ENCODE data around the gene VSNL1.

The VSNL1 gene

DNA sequence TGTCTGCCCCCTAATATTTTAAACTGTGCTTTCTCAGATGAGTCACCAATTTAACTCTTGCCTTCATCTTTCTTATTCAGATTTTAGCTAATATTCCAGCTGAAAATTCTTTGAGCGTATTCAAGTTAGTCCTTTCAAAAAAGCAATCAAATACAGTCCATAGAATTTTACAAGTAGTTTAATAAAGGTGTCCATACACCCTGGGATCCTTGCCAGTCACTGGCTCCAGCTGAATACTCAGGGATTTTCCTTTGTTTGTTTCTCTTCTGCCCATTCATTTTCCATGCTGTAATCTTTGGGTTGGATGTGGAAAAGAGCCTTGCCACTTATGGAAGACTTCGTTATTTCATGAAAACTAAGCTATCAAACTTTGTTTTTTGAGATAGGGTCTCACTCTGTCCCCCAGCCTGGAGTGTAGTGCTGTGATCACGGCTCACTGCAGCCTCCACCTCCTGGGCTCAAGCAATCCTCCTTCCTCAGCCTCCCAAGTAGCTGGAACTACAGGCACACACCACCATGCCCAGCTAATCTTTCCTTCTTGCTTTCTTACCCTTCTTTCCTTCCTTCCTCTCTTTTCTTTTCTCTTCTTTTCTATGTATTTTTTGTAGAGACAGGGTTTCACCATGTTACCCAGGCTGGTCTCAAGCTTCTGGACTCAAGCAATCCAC lies 34.0 kb downstream of the VSNL1 start:
- TF ChIP-seq, protein P1, sequence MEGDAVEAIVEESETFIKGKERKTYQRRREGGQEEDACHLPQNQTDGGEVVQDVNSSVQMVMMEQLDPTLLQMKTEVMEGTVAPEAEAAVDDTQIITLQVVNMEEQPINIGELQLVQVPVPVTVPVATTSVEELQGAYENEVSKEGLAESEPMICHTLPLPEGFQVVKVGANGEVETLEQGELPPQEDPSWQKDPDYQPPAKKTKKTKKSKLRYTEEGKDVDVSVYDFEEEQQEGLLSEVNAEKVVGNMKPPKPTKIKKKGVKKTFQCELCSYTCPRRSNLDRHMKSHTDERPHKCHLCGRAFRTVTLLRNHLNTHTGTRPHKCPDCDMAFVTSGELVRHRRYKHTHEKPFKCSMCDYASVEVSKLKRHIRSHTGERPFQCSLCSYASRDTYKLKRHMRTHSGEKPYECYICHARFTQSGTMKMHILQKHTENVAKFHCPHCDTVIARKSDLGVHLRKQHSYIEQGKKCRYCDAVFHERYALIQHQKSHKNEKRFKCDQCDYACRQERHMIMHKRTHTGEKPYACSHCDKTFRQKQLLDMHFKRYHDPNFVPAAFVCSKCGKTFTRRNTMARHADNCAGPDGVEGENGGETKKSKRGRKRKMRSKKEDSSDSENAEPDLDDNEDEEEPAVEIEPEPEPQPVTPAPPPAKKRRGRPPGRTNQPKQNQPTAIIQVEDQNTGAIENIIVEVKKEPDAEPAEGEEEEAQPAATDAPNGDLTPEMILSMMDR (conservative IDR thresholded peaks at IDR 0.05), result no peak
- H3K27ac ChIP-seq, result no peak overlapping the region

DNA sequence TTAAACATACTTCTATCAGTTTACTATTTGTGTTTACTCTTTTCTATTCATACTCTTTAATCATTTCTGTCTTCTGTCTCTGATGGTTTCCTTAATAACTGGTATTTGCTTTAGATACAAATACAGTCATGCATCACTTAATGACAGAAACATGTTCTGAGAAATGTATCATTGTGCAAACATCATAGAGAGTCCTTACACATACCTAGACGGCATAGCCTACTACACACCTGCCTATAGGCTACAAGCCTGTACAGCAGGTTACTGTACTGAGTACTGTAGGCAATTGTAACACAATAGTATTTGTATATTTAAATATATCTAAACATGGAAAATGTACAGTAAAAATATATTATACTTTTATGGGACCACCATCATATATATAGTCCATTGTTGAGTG lies 36.3 kb downstream of the VSNL1 start:
- TF ChIP-seq, protein P1 (conservative IDR thresholded peaks at IDR 0.05), result no peak
- no peak overlapping the region for H3K27ac ChIP-seq

DNA sequence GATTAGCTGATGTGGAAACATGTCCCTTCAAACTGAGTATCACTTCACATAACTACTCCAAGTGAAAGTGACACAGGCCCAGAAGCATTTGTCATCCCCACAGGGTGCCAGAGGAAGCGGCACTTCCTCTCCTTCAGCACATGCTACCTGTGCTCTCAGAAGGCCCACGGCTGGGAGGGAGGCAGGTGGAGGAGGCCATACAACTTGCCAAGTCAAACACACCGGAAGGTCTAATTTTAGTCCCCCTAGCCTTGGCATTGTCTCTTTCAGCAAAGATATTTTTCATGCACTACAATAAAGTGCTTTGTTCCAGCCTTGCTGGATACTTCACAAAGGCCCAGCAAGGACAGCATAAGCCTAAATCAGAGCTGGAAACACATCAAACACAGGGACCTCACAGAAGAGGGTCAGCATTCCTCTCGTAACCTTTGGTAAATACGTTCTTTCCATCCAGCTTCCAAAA lies 38.0 kb downstream of the VSNL1 start:
- no peak overlapping the region for H3K27ac ChIP-seq
- TF ChIP-seq, protein P1 (conservative IDR thresholded peaks at IDR 0.05), result no peak

DNA sequence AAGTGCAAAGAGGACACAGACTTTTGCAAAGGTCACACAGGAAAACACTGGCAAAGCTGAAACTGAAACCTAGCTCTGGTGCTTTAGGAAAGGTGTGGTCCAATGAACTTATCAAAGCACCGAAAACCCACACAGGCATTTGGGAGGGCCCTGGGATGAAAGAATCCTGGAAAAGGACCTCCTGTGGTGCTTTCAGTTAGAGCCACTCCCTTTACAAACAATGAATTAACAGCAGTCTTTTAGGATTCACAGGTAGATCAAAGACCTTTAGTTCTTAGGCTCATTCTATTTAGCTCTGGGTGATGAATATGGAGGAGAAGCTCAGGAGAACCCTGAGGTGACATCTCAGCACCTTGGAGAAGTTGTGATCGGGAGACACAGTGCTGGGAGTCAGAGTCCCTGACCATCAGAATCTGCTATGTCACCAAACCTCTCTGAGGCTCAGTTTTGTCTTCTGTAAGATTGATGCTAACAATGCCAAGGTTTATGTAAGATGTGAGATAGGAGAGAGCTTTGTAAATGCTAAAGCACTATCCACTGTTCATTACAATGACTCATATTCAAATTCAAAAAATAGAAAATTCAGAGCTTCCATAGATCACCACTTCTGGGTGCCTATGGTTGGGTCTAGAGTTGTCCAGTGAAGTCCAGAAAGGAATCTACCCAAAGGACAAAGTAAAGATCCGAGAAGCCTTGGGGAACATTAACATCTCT lies 39.3 kb downstream of the VSNL1 start:
- TF ChIP-seq, protein P1 (conservative IDR thresholded peaks at IDR 0.05), result no peak
- peak overlapping the region; percentile 53; the same call in 1 of the 2 replicates for H3K27ac ChIP-seq

- TF ChIP-seq, protein P1 (conservative IDR thresholded peaks at IDR 0.05), result no peak
- H3K27ac ChIP-seq, result peak overlapping the region; percentile 53; the same call in 1 of the 2 replicates
Measured at GRCh38 chr2:17580319-17580715, 39.8 kb downstream of the VSNL1 start.

DNA sequence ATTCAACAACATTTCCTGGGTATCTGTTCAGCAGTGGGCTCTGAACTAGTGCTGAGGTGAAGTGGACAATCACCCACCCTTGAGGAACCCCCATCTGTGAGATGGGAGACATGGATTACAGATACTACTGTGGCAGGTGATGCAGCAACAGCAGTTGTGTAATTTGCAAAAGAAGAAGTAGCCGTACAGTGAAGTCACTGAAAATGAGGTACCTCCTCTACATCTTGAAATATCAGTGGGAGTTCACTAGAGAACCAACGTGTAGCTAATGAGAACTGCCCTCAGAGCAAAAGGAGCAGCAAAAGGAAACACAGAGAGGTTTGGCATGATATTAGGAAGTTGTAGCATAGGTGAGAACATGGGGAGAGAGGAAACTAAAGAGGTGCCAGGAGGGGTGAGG lies 41.3 kb downstream of the VSNL1 start:
- peak overlapping the region; percentile 53; the same call in 1 of the 2 replicates for H3K27ac ChIP-seq

DNA sequence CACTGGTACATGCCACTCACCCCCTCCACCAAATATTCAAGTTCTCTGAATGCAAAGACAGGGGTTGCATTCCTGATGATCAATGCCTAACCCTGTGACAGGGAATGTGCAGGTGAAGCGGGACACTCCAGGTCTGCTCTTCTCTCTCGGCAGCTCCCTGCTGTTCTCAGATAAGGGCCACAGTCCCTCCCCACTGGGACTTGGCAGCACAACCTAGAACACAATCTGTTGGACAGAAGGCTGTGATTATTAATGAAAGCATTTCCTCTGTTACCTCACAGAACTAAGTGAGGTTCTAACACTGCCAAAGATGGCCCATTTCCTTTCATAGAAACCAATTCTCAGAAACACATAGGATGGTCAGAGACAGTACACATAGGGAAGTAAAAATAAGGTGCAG lies 42.7 kb downstream of the VSNL1 start:
- TF ChIP-seq, protein P1 (conservative IDR thresholded peaks at IDR 0.05), result no peak
- no peak overlapping the region for H3K27ac ChIP-seq

More for the DNA sequence above, 41.3 kb downstream of the VSNL1 start:
- TF ChIP-seq, protein P1 (conservative IDR thresholded peaks at IDR 0.05), result no peak
